Kidney (tissue), 14 donors: Measurements from ENCODE around the gene MRGPRE. TPM values are rescaled to one million over a fixed set of nuclear protein-coding genes. Genes with fewer than 3 reads are reported as not detected.

Source experiments
- DNase-seq, 5 donors: peaks; one replicate each; pipeline ENCODE4 v3.0.0-alpha.2; 2013 to 2020
- FAIRE-seq: peaks from 2 replicates; lab custom pipeline; 2012; peaks lifted over from hg19 to GRCh38; lab: Jason Lieb, UNC
- H3K27ac ChIP-seq, 2 donors: one replicate each; pipeline ENCODE4 v1.7.0; 2013; ENCODE audit warnings: low read depth in 2 of 2, low read length in 2 of 2, inconsistent platforms in 1 of 2
- H3K27me3 ChIP-seq: one replicate; pipeline ENCODE4 v1.7.1; 2013; ENCODE audit warnings: low read length, inconsistent platforms; ENCODE audit not compliant: control insufficient read depth, insufficient read depth
- H3K36me3 ChIP-seq, 3 donors: one replicate each; pipeline versions ENCODE4 v1.7.0 to v1.7.1; 2013; ENCODE audit warnings: low read length in 3 of 3, control low read depth in 1 of 3, inconsistent platforms in 1 of 3; ENCODE audit not compliant: insufficient read depth in 3 of 3, control insufficient read depth in 2 of 3
- H3K4me1 ChIP-seq, 3 donors: one replicate each; pipeline versions ENCODE4 v1.7.0 to v1.7.1; 2013; ENCODE audit warnings: low read length in 3 of 3, inconsistent platforms in 1 of 3, low read depth in 1 of 3; ENCODE audit not compliant: control insufficient read depth in 2 of 3, insufficient read depth in 2 of 3
- H3K4me3 ChIP-seq, 3 donors: one replicate each; pipeline versions ENCODE4 v1.7.0 to v1.8.1; 2013; ENCODE audit warnings: low read length in 3 of 3, control low read depth in 1 of 3, inconsistent platforms in 1 of 3
- H3K9ac ChIP-seq, 3 donors: one replicate each; pipeline versions ENCODE4 v1.7.0 to v1.7.1; 2013; ENCODE audit warnings: low read length in 3 of 3, control low read depth in 1 of 3, inconsistent platforms in 1 of 3
- H3K9me3 ChIP-seq, 3 donors: one replicate each; pipeline versions ENCODE4 v1.7.0 to v1.7.1; 2013; ENCODE audit warnings: low read length in 3 of 3, control low read depth in 1 of 3, inconsistent platforms in 1 of 3; ENCODE audit not compliant: control insufficient read depth in 2 of 3, insufficient read depth in 1 of 3
- intact Hi-C: fragments of 100-400 bp; cut with DNase I; formaldehyde crosslinking; loops from one replicate; pipeline ENCODE4 v1.11.1; 2022
- polyA plus RNA-seq: library from polyadenylated mRNA; stranded (reverse); fragments of 350-450 nt; fragmentation: Illumina TruSeq; extraction: RNeasy Lipid Tissue Mini Kit (QIAGEN cat#74804); gene quantifications from one replicate; pipeline ENCODE4 v1.2.3, GENCODE V29; 2014; ENCODE audit warnings: low read depth, low replicate concordance; ENCODE audit not compliant: insufficient read depth
- total RNA-seq: library from RNA; stranded (reverse); fragmentation: NEBNext Ultra II Directional; extraction: Animal tissue kit (Norgen Biotek cat#: 25700); gene quantifications from one replicate; pipeline ENCODE4 v1.2.1, GENCODE V29; 2021
- TF ChIP-seq, protein P1 (sequence below): IDR thresholded peaks from 3 replicates; pipeline ENCODE4 v1.5.1; 2012; ENCODE audit warnings: mild to moderate bottlenecking, moderate library complexity, borderline replicate concordance; ENCODE audit not compliant: insufficient read depth; ENCODE audit errors: extremely low read depth
- donor health status: control.
- donor health status: control.
- donor health status: control.
- donor health status: control.
- donor health status: control.
- donor health status: DM: yes; HTN: yes; CAD: no.
- donor health status: Normal renal cell carcinoma (clear cell type).

The MRGPRE gene
- total and polyA plus RNA-seq, 2 donors from 2014 or later, result 0.22 TPM; not detected in 1

GRCh38 chr11:3230636-3231549 is 1.3 kb downstream of the MRGPRE start:
- TF ChIP-seq, protein P1, sequence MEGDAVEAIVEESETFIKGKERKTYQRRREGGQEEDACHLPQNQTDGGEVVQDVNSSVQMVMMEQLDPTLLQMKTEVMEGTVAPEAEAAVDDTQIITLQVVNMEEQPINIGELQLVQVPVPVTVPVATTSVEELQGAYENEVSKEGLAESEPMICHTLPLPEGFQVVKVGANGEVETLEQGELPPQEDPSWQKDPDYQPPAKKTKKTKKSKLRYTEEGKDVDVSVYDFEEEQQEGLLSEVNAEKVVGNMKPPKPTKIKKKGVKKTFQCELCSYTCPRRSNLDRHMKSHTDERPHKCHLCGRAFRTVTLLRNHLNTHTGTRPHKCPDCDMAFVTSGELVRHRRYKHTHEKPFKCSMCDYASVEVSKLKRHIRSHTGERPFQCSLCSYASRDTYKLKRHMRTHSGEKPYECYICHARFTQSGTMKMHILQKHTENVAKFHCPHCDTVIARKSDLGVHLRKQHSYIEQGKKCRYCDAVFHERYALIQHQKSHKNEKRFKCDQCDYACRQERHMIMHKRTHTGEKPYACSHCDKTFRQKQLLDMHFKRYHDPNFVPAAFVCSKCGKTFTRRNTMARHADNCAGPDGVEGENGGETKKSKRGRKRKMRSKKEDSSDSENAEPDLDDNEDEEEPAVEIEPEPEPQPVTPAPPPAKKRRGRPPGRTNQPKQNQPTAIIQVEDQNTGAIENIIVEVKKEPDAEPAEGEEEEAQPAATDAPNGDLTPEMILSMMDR, result no peak
- H3K9ac ChIP-seq, result no peak overlapping the region
- H3K4me1 ChIP-seq, result no peaks in the 10 kb centered on the region
- intact Hi-C loops, result no loop called here
- DNase-seq (no peak), FAIRE-seq (no peak)
- H3K4me3 ChIP-seq, result no peak overlapping the region
- H3K27me3 ChIP-seq, result no peaks in the 10 kb centered on the region
- H3K27ac ChIP-seq, result no peak overlapping the region
- no peaks in the 10 kb centered on the region for H3K36me3 ChIP-seq
- H3K9me3 ChIP-seq, result no peaks in the 10 kb centered on the region

- no peaks in the 10 kb centered on the region for H3K9me3 ChIP-seq
- TF ChIP-seq, protein P1, result no peak
- no peaks in the 10 kb centered on the region for H3K36me3 ChIP-seq
- intact Hi-C loops, result no loop called here
- no peak overlapping the region for H3K4me3 ChIP-seq
- H3K4me1 ChIP-seq, result peaks cover 0 to under 1% (median 0%) of the 10 kb centered on the region in 3 donors
- no peaks in the 10 kb centered on the region for H3K27me3 ChIP-seq
- H3K9ac ChIP-seq, result no peak overlapping the region
- DNase-seq (no peak), FAIRE-seq (no peak)
- H3K27ac ChIP-seq, result no peak overlapping the region
Observed at GRCh38 chr11:3229673-3230630, 2.3 kb downstream of the MRGPRE start.

DNA sequence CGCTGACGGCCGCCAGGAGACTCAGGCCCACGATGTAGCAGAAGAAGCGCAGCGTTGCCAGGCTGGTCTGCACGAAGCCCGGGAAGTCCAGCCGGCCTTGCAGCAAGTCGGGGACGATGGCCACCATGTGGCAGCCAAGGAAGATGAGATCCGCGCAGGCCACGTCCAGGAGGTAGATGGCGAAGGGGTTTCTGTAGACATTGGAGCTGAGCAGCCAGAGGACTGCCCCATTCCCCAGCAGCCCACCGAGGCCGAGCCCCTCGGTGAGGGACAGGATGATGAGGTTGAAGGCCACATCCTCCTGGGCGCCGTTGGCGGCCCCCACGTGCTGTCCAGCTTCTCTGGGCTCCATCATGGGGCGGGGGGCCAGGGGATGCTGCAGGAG is 3.8 kb downstream of the MRGPRE start:
- DNase-seq (no peak), FAIRE-seq (no peak)
- TF ChIP-seq, protein P1, result no peak
- H3K27me3 ChIP-seq, result no peaks in the 10 kb centered on the region
- no peaks in the 10 kb centered on the region for H3K9me3 ChIP-seq
- H3K27ac ChIP-seq, result no peak overlapping the region
- intact Hi-C loops, result no loop called here
- peaks cover 0 to 3% (median 0%) of the 10 kb centered on the region in 3 donors for H3K4me1 ChIP-seq
- no peaks in the 10 kb centered on the region for H3K36me3 ChIP-seq
- no peak overlapping the region for H3K4me3 ChIP-seq
- no peak overlapping the region for H3K9ac ChIP-seq
